AG04449 (cell line): ENCODE results near the gene TRIM54.

ENCODE experiments used
- CTCF ChIA-PET: fragments of 350-600 bp; formaldehyde crosslinking; extraction: SDS; loops from one replicate; lab custom pipeline; 2021; ENCODE audit warnings: antibody characterized with exemption; lab: Yijun Ruan, JAX
- POLR2A ChIA-PET: fragments of 400-600, 350-600 bp; formaldehyde crosslinking; extraction: SDS; loops from one replicate; lab custom pipeline; 2020; ENCODE audit warnings: antibody characterized with exemption, inconsistent platforms; lab: Yijun Ruan, JAX
- DNase-seq: peaks from one replicate; pipeline ENCODE4 v3.0.0-alpha.2; 2010; ENCODE audit warnings: low read depth, low spot score
- H3K4me3 ChIP-seq: 2 replicates; pipeline ENCODE4 v1.5.1; 2011; ENCODE audit warnings: low read depth, mild to moderate bottlenecking, control low read depth, low read length
- CTCF ChIP-seq: IDR thresholded peaks from one replicate; pipeline ENCODE4 v1.5.1; 2011; ENCODE audit warnings: mild to moderate bottlenecking, moderate library complexity, low read length, control low read depth, inconsistent platforms; ENCODE audit not compliant: insufficient read depth; ENCODE audit errors: missing control alignments

The TRIM54 gene

GRCh38 chr2:27307545-27308358, 25.5 kb downstream of the TRIM54 start:
- POLR2A ChIA-PET: no interaction called here
- CTCF ChIA-PET: interaction anchor here (3.0 kb wide), 1 partner anchor 13 kb away, joined by 11 read pairs; no protein-coding TSS in a partner anchor
- H3K4me3 ChIP-seq: no peak overlapping the region
- no peak for DNase-seq
- TF ChIP-seq CTCF: no peak

- ChIA-PET CTCF (interaction anchor here (3.0 kb wide), 1 partner anchor 13 kb away, joined by 11 read pairs; no protein-coding TSS in a partner anchor), POLR2A (no interaction called here)
- no peak for TF ChIP-seq CTCF
- no peak within 1 kb of the TSS for H3K4me3 ChIP-seq
- DNase-seq: no peak
Measured at GRCh38 chr2:27308359-27308881, 26.2 kb downstream of the TRIM54 start, which contains the start of gene UCN. Gene UCN (minus strand): TSS chr2:27308445. CDS start chr2:27307895, 550 bp downstream.

- H3K4me3 ChIP-seq: no peak overlapping the region
- CTCF ChIA-PET: interaction anchor here (0.9 to 3.0 kb wide), 3 partner anchors 11 to 16 kb away, joined by 3 to 11 read pairs (median 4); no protein-coding TSS in a partner anchor
- POLR2A ChIA-PET: interaction anchor here (0.7 kb wide), 1 partner anchor 16 kb away, joined by 5 read pairs; no protein-coding TSS in a partner anchor
- no peak for TF ChIP-seq CTCF
- DNase-seq: no peak
Measured at GRCh38 chr2:27309651-27310050, 27.4 kb downstream of the TRIM54 start.

- CTCF ChIA-PET: interaction anchor here (0.6 to 4.5 kb wide), 6 partner anchors 9 to 213 kb away, joined by 3 to 42 read pairs (median 4); partner anchors contain the start of gene MPV17
Measured at GRCh38 chr2:27312152-27312551, 29.9 kb downstream of the TRIM54 start.

GRCh38 chr2:27313882-27314645, 31.8 kb downstream of the TRIM54 start:
- CTCF ChIA-PET: interaction anchor here (0.8 to 4.5 kb wide), 8 partner anchors 11 to 468 kb away, joined by 3 to 42 read pairs (median 4); partner anchors contain the start of gene EIF2B4
- no peak for TF ChIP-seq CTCF
- no peak overlapping the region for H3K4me3 ChIP-seq
- DNase-seq: no peak
- POLR2A ChIA-PET: no interaction called here

More at GRCh38 chr2:27312152-27312551, 29.9 kb downstream of the TRIM54 start:
- no peak for DNase-seq
- no peak for TF ChIP-seq CTCF
- H3K4me3 ChIP-seq: no peak overlapping the region
- POLR2A ChIA-PET: no interaction called here
